Measurements from ENCODE around the gene CYP3A7.
"Not testable (repeated sequence)": the region's sequence is repeated elsewhere in the genome, so short reads cannot be mapped to it uniquely, and the experiment has no call there.

Gene CYP3A7

DNA sequence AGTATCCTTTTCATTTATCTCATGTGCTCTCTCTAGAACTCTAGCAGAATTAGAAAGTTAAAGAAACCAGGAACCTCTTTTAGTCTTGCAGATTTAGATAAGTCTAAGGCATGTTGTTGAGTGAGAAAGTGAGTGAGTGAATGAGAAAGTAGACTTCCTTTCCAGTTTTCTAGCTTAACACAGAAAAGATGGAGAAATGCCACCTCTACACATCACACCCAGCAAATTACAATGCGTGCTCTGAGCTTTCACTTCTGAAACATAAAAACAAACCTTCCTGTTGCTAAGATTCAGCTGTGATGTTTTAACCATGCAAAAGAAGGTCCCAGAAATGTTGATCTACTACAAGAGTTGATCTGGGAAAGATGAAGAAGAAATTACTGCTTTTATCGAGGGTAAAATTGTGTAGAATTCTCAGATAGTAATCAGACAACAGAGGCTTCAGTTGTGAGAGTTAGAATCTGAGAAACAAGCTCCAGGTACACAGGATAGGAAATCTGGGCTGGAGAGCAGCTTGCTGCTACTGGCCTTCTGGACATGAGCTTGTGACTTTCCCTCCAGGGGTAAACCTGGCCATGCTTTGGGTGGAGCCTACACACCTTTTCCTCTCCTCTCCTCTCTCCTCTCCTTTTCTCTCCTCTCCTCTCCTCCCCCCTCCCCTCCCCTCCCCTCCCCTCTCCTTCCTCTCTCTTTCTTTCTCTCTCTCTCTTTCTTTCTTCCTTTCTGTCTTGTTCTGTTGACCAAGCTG lies 59.8 kb downstream of the CYP3A7 start:
- no peaks in the 10 kb centered on the region for H3K9me3 ChIP-seq (ENCODE audit: insufficient read depth, low read depth, low read length)
- no peaks in the 10 kb centered on the region for H3K27me3 ChIP-seq (ENCODE audit: insufficient read depth, low read length)
- H3K36me3 ChIP-seq (ENCODE audit: insufficient read depth, low read depth, low read length) = no peaks in the 10 kb centered on the region
- H3K27ac ChIP-seq (ENCODE audit: low read length) = no peak overlapping the region
- no peak overlapping the region for H3K4me3 ChIP-seq (ENCODE audit: low read length)
- H3K4me1 ChIP-seq (ENCODE audit: insufficient read depth, low read length) = no peaks in the 10 kb centered on the region
- H3K9ac ChIP-seq (ENCODE audit: low read depth, low read length) = no peak overlapping the region

DNA sequence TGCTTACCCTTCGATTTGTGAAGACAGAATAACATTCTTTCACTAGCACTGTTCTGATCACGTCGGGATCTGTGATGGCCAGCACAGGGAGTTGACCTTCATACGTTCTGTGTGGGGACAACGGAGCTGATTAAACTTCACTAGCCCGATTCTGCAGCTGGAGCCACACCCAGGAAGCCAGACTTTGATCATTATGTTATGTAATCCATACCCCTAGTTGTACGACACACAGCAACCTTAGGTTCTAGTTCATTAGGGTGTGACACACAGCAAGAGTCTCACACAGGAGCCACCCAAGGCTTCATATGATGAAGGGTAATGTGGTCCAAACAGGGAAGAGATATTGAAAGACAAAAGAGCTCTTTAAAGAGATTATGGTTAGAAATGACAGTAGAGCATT lies 62.4 kb downstream of the CYP3A7 start:
- no peaks in the 10 kb centered on the region for H3K36me3 ChIP-seq (ENCODE audit: insufficient read depth, low read depth, low read length)
- H3K9me3 ChIP-seq (ENCODE audit: insufficient read depth, low read depth, low read length) = no peaks in the 10 kb centered on the region
- no peaks in the 10 kb centered on the region for H3K4me1 ChIP-seq (ENCODE audit: insufficient read depth, low read length)
- no peak overlapping the region for H3K4me3 ChIP-seq (ENCODE audit: low read length)
- H3K9ac ChIP-seq (ENCODE audit: low read depth, low read length) = no peak overlapping the region
- no peak overlapping the region for H3K27ac ChIP-seq (ENCODE audit: low read length)
- H3K27me3 ChIP-seq (ENCODE audit: insufficient read depth, low read length) = no peaks in the 10 kb centered on the region

DNA sequence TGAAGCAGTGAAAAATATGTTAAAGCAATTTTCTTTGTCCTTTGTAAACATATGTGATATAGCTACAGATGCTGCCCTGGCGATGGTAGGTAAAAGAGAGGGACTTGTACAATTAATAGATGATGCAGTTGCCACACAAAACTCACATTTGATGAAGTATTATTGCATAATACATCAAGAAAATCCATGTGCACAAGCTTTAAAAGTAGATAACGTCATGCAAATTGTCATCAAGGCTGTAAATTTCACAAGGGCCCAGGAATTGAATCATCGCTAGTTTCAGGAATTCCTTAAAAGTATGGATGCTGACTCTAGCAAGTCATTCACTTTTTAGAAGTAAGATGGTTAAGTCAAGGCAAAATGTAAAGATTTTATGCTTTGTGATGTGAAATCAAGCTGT lies 65.2 kb downstream of the CYP3A7 start:
- Histone ChIP-seq H3K9me3 (ENCODE audit: insufficient read depth, low read depth, low read length) (no peaks in the 10 kb centered on the region), H3K4me1 (ENCODE audit: insufficient read depth, low read length) (no peaks in the 10 kb centered on the region), H3K36me3 (ENCODE audit: insufficient read depth, low read depth, low read length) (no peaks in the 10 kb centered on the region), H3K27me3 (ENCODE audit: insufficient read depth, low read length) (no peaks in the 10 kb centered on the region), H3K4me3 (ENCODE audit: low read length) (no peak overlapping the region), H3K9ac (ENCODE audit: low read depth, low read length) (no peak overlapping the region), H3K27ac (ENCODE audit: low read length) (no peak overlapping the region)

DNA sequence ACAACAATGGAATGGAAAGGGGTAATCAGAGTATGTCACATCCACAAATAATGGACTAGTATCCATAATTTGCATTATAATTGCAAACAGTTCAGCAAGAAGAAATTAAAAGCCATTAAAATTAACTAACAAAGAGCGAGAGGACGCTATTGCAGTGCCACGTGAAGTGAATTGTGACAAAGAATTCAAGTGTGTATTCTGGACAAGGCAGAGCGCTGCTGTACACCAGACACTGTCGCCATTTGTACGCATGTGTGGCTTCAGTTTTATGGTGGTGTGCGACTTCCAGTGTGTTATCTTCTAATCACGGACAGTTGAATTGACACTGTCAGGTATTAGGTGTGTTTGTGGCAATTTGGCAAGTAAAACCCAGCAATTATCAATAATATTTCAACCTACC lies 66.5 kb downstream of the CYP3A7 start:
- Histone ChIP-seq H3K27ac (ENCODE audit: low read length) (no peak overlapping the region), H3K36me3 (ENCODE audit: insufficient read depth, low read depth, low read length) (no peaks in the 10 kb centered on the region), H3K4me3 (ENCODE audit: low read length) (no peak overlapping the region), H3K9me3 (ENCODE audit: insufficient read depth, low read depth, low read length) (no peaks in the 10 kb centered on the region), H3K4me1 (ENCODE audit: insufficient read depth, low read length) (no peaks in the 10 kb centered on the region), H3K9ac (ENCODE audit: low read depth, low read length) (no peak overlapping the region), H3K27me3 (ENCODE audit: insufficient read depth, low read length) (no peaks in the 10 kb centered on the region)

DNA sequence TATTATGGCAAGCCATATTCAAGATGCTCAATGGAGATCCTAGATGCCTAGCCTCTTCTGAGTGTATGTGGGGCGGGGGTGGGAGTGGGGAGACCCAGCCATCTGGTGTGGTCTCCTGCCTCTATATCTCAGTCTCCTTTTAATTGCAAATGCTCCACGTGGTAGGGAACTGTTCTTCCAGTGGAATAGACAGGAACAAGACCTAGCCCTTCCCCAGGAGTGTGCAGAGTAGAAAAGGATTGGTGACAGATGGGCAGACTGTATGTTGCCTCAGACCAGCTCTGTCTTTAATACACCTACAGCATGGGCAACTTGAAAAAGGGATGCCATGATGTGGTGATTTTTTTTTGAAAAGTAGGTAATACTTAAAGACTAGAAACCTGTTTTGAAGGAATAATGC lies 67.8 kb downstream of the CYP3A7 start:
- Histone ChIP-seq H3K27ac (ENCODE audit: low read length) (no peak overlapping the region), H3K36me3 (ENCODE audit: insufficient read depth, low read depth, low read length) (no peaks in the 10 kb centered on the region), H3K9ac (ENCODE audit: low read depth, low read length) (no peak overlapping the region), H3K4me1 (ENCODE audit: insufficient read depth, low read length) (no peaks in the 10 kb centered on the region), H3K4me3 (ENCODE audit: low read length) (no peak overlapping the region), H3K9me3 (ENCODE audit: insufficient read depth, low read depth, low read length) (no peaks in the 10 kb centered on the region), H3K27me3 (ENCODE audit: insufficient read depth, low read length) (no peaks in the 10 kb centered on the region)

DNA sequence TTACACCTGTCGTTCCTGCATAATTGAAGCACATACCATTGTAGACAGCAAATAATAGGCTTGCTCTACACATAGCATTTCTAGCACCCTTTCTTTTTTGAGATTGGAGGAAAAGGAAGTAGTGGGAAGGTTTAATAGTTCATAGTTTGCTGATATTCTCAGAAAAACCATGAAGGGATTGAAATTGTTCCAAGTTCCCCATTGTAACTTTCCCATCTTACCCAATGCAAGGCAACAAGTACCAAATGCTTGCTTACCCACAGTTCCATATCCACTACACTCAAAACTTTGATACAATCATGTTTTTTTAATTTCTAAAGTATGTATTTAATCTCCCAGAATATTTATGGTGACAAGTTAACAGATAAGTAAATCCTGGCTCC lies 69.0 kb downstream of the CYP3A7 start:
- Histone ChIP-seq H3K27ac (ENCODE audit: low read length) (no peak overlapping the region), H3K36me3 (ENCODE audit: insufficient read depth, low read depth, low read length) (no peaks in the 10 kb centered on the region), H3K4me1 (ENCODE audit: insufficient read depth, low read length) (no peaks in the 10 kb centered on the region), H3K9ac (ENCODE audit: low read depth, low read length) (no peak overlapping the region), H3K27me3 (ENCODE audit: insufficient read depth, low read length) (no peaks in the 10 kb centered on the region), H3K4me3 (ENCODE audit: low read length) (no peak overlapping the region), H3K9me3 (ENCODE audit: insufficient read depth, low read depth, low read length) (no peaks in the 10 kb centered on the region)

DNA sequence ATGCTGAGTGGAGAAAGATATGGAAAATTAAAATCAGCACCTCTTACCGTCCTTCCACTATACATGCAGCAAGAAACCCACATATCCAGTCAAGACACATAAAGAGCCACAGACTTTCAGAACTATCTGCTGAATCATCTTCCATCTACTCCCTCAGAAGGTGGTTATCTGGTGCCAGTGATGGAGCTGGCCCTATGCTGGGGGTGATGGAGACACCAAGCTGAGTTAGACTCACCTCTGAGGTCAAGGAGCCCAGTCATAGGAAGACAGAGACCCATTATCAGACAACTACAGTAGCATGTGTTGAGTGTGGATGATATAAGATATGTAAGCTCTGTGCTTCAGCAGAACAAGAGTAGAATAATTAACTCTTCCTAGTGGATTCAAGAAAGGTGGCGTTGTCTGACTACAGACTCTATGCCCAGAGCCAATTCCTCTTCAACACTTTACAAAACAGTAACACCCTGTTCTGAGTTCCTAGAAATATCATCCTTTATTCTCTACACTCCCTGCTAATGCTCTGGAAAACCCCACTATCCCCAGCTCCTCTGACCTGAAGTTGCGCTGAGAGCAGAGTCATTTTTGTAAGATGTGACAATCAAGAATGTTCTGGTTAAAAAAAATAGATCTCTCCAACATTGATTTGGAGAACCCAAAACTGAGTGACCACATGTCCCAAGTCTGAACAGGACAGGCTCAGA lies 69.5 kb downstream of the CYP3A7 start:
- no peak overlapping the region for H3K4me3 ChIP-seq (ENCODE audit: low read length)
- peaks cover 4% of the 10 kb centered on the region for H3K9me3 ChIP-seq (ENCODE audit: insufficient read depth, low read depth, low read length)
- 0 out of 2 replicates have a peak, but pooled peaks cover under 1% of the 10 kb centered on the region for H3K36me3 ChIP-seq (ENCODE audit: insufficient read depth, low read depth, low read length)
- no peak overlapping the region for H3K27ac ChIP-seq (ENCODE audit: low read length)
- no peaks in the 10 kb centered on the region for H3K4me1 ChIP-seq (ENCODE audit: insufficient read depth, low read length)
- H3K9ac ChIP-seq (ENCODE audit: low read depth, low read length) = no peak overlapping the region
- no peaks in the 10 kb centered on the region for H3K27me3 ChIP-seq (ENCODE audit: insufficient read depth, low read length)

DNA sequence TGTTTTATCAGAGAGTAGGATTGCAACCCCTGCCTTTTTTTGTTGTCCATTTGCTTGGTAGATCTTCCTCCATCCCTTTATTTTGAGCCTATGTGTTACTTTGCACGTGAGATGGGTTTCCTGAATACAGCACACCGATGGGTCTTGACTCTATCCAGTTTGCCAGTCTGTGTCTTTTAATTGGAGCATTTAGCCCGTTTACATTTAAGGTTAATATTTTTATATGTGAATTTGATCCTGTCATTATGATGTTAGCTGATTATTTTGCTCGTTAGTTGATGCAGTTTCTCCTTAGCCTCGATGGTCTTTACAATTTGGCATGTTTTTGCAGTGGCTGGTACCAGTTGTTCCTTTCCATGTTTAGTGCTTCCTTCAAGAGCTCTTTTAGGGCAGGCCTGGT lies 77.1 kb downstream of the CYP3A7 start:
- not testable (repeated sequence) for H3K27me3 ChIP-seq (ENCODE audit: insufficient read depth, low read length); H3K4me3 ChIP-seq (ENCODE audit: low read length); H3K9ac ChIP-seq (ENCODE audit: low read depth, low read length); H3K9me3 ChIP-seq (ENCODE audit: insufficient read depth, low read depth, low read length); H3K4me1 ChIP-seq (ENCODE audit: insufficient read depth, low read length); H3K27ac ChIP-seq (ENCODE audit: low read length); H3K36me3 ChIP-seq (ENCODE audit: insufficient read depth, low read depth, low read length)

Measured in iPS-20b (cell line).